ENCODE results near the gene TSGA10IP.

GRCh38 chr11:66006134-66006890 is 61.0 kb downstream of the TSGA10IP start:
- TF ChIP-seq YY1 (IDR thresholded peaks at IDR 0.05; ENCODE audit: insufficient read depth, insufficient read length), result no peak
- TF ChIP-seq SUZ12 (IDR thresholded peaks at IDR 0.05; ENCODE audit: extremely low read depth, insufficient read depth, insufficient read length), result no peak
